Measurements from ENCODE around the gene CHST10.
"Not testable (repeated sequence)": the region's sequence is repeated elsewhere in the genome, so short reads cannot be mapped to it uniquely, and the experiment has no call there.

CHST10 gene

DNA sequence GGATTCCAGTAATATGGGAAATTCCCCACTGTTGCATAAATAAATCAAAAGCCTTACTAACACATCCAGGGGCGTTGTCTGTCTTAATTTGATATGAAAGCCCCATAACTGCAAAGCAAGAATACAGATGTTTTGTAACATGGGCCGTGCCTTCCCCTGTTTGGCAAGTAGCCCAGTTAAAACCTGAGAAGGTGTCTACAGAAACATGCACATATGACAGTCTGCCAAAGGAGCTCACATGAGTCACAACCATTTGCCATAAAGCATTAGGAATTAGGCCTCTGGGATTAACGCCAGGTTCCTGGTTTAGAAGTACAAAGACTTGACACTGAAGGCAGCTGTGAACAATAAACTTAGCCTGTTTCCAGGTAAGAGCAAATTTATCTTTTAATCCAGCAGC is 52.0 kb downstream of the CHST10 start:
- TF ChIP-seq, protein P1, sequence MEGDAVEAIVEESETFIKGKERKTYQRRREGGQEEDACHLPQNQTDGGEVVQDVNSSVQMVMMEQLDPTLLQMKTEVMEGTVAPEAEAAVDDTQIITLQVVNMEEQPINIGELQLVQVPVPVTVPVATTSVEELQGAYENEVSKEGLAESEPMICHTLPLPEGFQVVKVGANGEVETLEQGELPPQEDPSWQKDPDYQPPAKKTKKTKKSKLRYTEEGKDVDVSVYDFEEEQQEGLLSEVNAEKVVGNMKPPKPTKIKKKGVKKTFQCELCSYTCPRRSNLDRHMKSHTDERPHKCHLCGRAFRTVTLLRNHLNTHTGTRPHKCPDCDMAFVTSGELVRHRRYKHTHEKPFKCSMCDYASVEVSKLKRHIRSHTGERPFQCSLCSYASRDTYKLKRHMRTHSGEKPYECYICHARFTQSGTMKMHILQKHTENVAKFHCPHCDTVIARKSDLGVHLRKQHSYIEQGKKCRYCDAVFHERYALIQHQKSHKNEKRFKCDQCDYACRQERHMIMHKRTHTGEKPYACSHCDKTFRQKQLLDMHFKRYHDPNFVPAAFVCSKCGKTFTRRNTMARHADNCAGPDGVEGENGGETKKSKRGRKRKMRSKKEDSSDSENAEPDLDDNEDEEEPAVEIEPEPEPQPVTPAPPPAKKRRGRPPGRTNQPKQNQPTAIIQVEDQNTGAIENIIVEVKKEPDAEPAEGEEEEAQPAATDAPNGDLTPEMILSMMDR (IDR thresholded peaks at IDR 0.05; ENCODE audit: poor library complexity, severe bottlenecking), result no peak
- DNase-seq (ENCODE audit: low spot score) (peak; percentile 90), ATAC-seq (ENCODE audit: low read depth) (peak; percentile 84)
- peaks cover 2% of the 10 kb centered on the region for H3K9me3 ChIP-seq (ENCODE audit: severe bottlenecking)
- no peaks in the 10 kb centered on the region for H3K27me3 ChIP-seq (ENCODE audit: insufficient read depth, poor library complexity, severe bottlenecking)
- no peaks in the 10 kb centered on the region for H3K36me3 ChIP-seq (ENCODE audit: low read depth)
- no peak overlapping the region for H3K4me3 ChIP-seq (ENCODE audit: severe bottlenecking)
- H3K4me1 ChIP-seq (ENCODE audit: insufficient read depth, poor library complexity, severe bottlenecking), result peaks cover 8% of the 10 kb centered on the region
- no peak overlapping the region for H3K27ac ChIP-seq (ENCODE audit: poor library complexity, severe bottlenecking)

DNA sequence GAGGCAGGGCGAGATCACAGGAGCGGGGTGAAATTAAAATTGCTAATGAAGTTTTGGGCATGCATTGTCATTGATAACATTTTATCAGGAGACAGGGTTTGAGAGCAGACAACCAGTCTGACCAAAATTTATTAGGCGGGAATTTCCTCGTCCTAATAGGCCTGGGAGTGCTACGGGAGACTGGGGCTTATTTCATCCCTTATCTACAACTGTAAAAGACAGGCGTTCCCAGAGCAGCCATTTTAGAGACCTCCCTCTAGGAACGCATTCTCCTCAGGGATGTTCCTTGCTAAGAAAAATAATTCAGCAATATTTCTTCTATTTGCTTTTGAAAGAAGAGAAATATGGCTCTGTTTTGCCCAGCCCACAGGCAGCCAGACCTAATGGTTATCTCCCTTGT is 55.2 kb downstream of the CHST10 start:
- H3K9me3 ChIP-seq (ENCODE audit: severe bottlenecking); H3K36me3 ChIP-seq (ENCODE audit: low read depth); H3K27me3 ChIP-seq (ENCODE audit: insufficient read depth, poor library complexity, severe bottlenecking); H3K27ac ChIP-seq (ENCODE audit: poor library complexity, severe bottlenecking); H3K4me3 ChIP-seq (ENCODE audit: severe bottlenecking); H3K4me1 ChIP-seq (ENCODE audit: insufficient read depth, poor library complexity, severe bottlenecking); DNase-seq (ENCODE audit: low spot score); ATAC-seq (ENCODE audit: low read depth): not testable (repeated sequence)

DNA sequence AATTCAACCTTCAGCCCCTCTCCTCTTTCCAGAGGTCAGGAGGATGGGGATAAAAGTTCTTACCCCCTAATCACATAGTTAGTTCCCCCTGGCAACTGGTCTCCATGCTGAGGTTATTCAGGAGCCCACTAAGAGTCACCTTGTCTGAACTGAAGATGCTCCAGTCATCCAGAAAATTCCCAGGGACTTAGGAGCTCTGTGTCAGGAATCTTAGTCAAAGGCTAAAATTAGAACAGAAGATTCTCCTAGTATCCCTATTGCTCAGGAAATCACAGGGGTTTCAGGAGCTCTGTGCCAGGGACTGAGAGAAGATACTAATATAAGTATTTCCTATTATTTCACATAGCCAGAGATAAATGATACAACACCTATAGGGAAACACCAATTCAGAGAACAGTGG is 57.9 kb downstream of the CHST10 start:
- TF ChIP-seq, protein P1 (IDR thresholded peaks at IDR 0.05; ENCODE audit: poor library complexity, severe bottlenecking), result no peak
- H3K27me3 ChIP-seq (ENCODE audit: insufficient read depth, poor library complexity, severe bottlenecking), result peaks cover 3% of the 10 kb centered on the region
- H3K9me3 ChIP-seq (ENCODE audit: severe bottlenecking), result no peaks in the 10 kb centered on the region
- no peaks in the 10 kb centered on the region for H3K4me1 ChIP-seq (ENCODE audit: insufficient read depth, poor library complexity, severe bottlenecking)
- DNase-seq (ENCODE audit: low spot score) (no peak), ATAC-seq (ENCODE audit: low read depth) (no peak)
- no peaks in the 10 kb centered on the region for H3K36me3 ChIP-seq (ENCODE audit: low read depth)
- no peak overlapping the region for H3K27ac ChIP-seq (ENCODE audit: poor library complexity, severe bottlenecking)
- H3K4me3 ChIP-seq (ENCODE audit: severe bottlenecking), result no peak overlapping the region

DNA sequence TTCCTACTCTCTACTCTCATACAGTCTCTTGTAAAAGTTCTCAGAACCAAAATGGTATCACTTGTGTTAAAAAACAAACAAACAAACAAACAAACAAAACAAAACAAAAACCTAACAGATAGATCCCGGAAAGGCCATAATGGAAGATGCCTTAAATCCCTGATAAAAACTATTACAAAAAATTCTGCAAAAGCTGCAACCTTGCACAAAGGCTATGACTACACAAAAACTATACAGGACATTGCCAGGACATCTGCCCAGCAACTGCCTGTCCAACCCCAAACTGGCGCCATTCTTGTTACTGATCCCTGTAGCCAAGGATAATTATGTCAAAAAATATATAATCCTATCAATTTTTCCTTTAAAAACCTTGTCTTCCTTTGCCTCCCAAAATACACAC is 58.9 kb downstream of the CHST10 start:
- no peak for DNase-seq (ENCODE audit: low spot score)
- H3K4me1 ChIP-seq (ENCODE audit: insufficient read depth, poor library complexity, severe bottlenecking), result no peaks in the 10 kb centered on the region
- ATAC-seq (ENCODE audit: low read depth), result no peak
- no peak overlapping the region for H3K4me3 ChIP-seq (ENCODE audit: severe bottlenecking)
- H3K9me3 ChIP-seq (ENCODE audit: severe bottlenecking), result no peaks in the 10 kb centered on the region
- H3K27me3 ChIP-seq (ENCODE audit: insufficient read depth, poor library complexity, severe bottlenecking), result peaks cover 3% of the 10 kb centered on the region
- TF ChIP-seq, protein P1 (IDR thresholded peaks at IDR 0.05; ENCODE audit: poor library complexity, severe bottlenecking), result no peak
- no peak overlapping the region for H3K27ac ChIP-seq (ENCODE audit: poor library complexity, severe bottlenecking)
- no peaks in the 10 kb centered on the region for H3K36me3 ChIP-seq (ENCODE audit: low read depth)

DNA sequence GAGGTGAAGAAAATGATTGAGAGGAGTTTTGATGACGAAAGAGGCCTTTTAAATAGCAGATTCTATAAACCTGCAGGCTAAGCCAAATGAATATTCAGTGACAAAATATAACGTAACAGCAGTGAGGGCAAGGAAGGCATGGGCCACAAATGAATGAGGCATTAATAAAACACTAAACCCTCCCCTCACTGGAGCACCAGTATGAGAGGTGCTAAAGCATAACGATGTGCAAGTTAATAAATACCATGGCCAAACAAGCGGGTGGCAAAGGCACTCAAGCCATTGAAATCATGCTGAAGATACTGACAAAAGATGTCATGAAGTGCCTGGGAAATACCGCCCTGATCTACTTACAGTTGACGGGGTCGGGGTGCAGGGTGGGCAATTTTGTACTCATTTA is 64.9 kb downstream of the CHST10 start:
- ATAC-seq (ENCODE audit: low read depth), result no peak
- Histone ChIP-seq H3K36me3 (ENCODE audit: low read depth) (no peaks in the 10 kb centered on the region), H3K4me3 (ENCODE audit: severe bottlenecking) (no peak overlapping the region), H3K27ac (ENCODE audit: poor library complexity, severe bottlenecking) (no peak overlapping the region), H3K4me1 (ENCODE audit: insufficient read depth, poor library complexity, severe bottlenecking) (no peaks in the 10 kb centered on the region), H3K27me3 (ENCODE audit: insufficient read depth, poor library complexity, severe bottlenecking) (peaks cover 3% of the 10 kb centered on the region), H3K9me3 (ENCODE audit: severe bottlenecking) (no peaks in the 10 kb centered on the region)
- no peak for DNase-seq (ENCODE audit: low spot score)
- TF ChIP-seq, protein P1 (IDR thresholded peaks at IDR 0.05; ENCODE audit: poor library complexity, severe bottlenecking), result no peak

Measured in RWPE2 (cell line).